Neural cell (in vitro differentiated cells): ENCODE results near the gene GLRA1. TPM values are rescaled to one million over a fixed set of nuclear protein-coding genes. Genes with fewer than 3 reads are reported as not detected.

Source experiments
- H2AFZ ChIP-seq: fragments of 200-600, 300-800 bp; sonication (generic), shearing (Covaris generic); 2 replicates; pipeline ENCODE4 v1.6.0; 2014; ENCODE audit warnings: low read depth, mild to moderate bottlenecking, antibody characterized with exemption, low read length, moderate library complexity
- H3F3A ChIP-seq: fragments of 200-600 bp; shearing (Covaris generic); 2 replicates; pipeline ENCODE4 v1.6.1; 2016; ENCODE audit warnings: mild to moderate bottlenecking, moderate library complexity, mixed read lengths, antibody characterized with exemption, low read length; ENCODE audit not compliant: insufficient read depth, poor library complexity, severe bottlenecking
- H3K27ac ChIP-seq: fragments of 200-600, 300-800 bp; sonication (generic), shearing (Covaris generic); 2 replicates; pipeline ENCODE4 v1.5.1; 2014; ENCODE audit warnings: mild to moderate bottlenecking, low read length, moderate library complexity
- H3K27me3 ChIP-seq: fragments of 300-800, 200-600 bp; sonication (generic), shearing (Covaris generic); 2 replicates; pipeline ENCODE4 v1.6.0; 2014; ENCODE audit warnings: mild to moderate bottlenecking, low read depth, low read length, moderate library complexity; ENCODE audit not compliant: insufficient read depth
- H3K36me3 ChIP-seq: fragments of 300-800, 200-600 bp; sonication (generic), shearing (Covaris generic); 2 replicates; pipeline ENCODE4 v1.5.1; 2014; ENCODE audit warnings: mild to moderate bottlenecking, antibody characterized with exemption, low read length, moderate library complexity; ENCODE audit not compliant: insufficient read depth
- H3K4me2 ChIP-seq: fragments of 300-800, 200-600 bp; sonication (generic), shearing (Covaris generic); 2 replicates; pipeline ENCODE4 v1.6.0; 2014; ENCODE audit warnings: mild to moderate bottlenecking, low read length
- H3K4me3 ChIP-seq: fragments of 300-800, 200-600 bp; sonication (generic), shearing (Covaris generic); 2 replicates; pipeline ENCODE4 v1.5.1; 2014; ENCODE audit warnings: mild to moderate bottlenecking, low read length, moderate library complexity
- H3K79me2 ChIP-seq: fragments of 200-600 bp; shearing (Covaris generic); replicated peaks from 2 replicates; pipeline ENCODE4 v1.6.0; 2014; ENCODE audit warnings: mild to moderate bottlenecking, low read length, moderate library complexity; ENCODE audit not compliant: insufficient read depth
- H3K9ac ChIP-seq: fragments of 300-800, 200-600 bp; sonication (generic), shearing (Covaris generic); 2 replicates; pipeline ENCODE4 v1.6.1; 2016; ENCODE audit warnings: mild to moderate bottlenecking, low read length, mixed read lengths
- H3K9me2 ChIP-seq: fragments of 200-600 bp; shearing (Covaris generic); 2 replicates; pipeline ENCODE4 v1.6.1; 2016; ENCODE audit warnings: mild to moderate bottlenecking, low read length, mixed read lengths; ENCODE audit not compliant: insufficient read depth
- H3K9me3 ChIP-seq: fragments of 200-600, 300-800 bp; sonication (generic), shearing (Covaris generic); 2 replicates; pipeline ENCODE4 v1.6.1; 2016; ENCODE audit warnings: mild to moderate bottlenecking, mixed run types, low read length, moderate library complexity, mixed read lengths
- H4K20me1 ChIP-seq: fragments of 200-600 bp; shearing (Covaris generic); 2 replicates; pipeline ENCODE4 v1.6.1; 2016; ENCODE audit warnings: mild to moderate bottlenecking, mixed run types; ENCODE audit not compliant: insufficient read depth
- EP300 ChIP-seq: fragments of 450-650 bp; conservative IDR thresholded peaks from 2 replicates; pipeline ENCODE4 v1.6.1; 2014; ENCODE audit warnings: antibody characterized with exemption, mild to moderate bottlenecking, moderate library complexity; ENCODE audit not compliant: poor library complexity, severe bottlenecking
- EZH2 ChIP-seq: fragments of 200-600, 300-800 bp; shearing (Covaris generic), sonication (generic); IDR thresholded peaks from 2 replicates; pipeline ENCODE4 v1.6.1; 2014; ENCODE audit warnings: antibody characterized with exemption, low read length, borderline replicate concordance, mild to moderate bottlenecking; ENCODE audit not compliant: insufficient read depth, poor library complexity, severe bottlenecking
- MXI1 ChIP-seq: fragments of 450-650 bp; conservative IDR thresholded peaks from 2 replicates; pipeline ENCODE4 v1.6.1; 2014; ENCODE audit warnings: antibody characterized with exemption, mild to moderate bottlenecking; ENCODE audit not compliant: poor library complexity, severe bottlenecking
- POLR2AphosphoS5 ChIP-seq: IDR thresholded peaks from 2 replicates; pipeline ENCODE4 v1.6.1; 2012
- RAD21 ChIP-seq: fragments of 450-650 bp; conservative IDR thresholded peaks from 2 replicates; pipeline ENCODE4 v1.6.1; 2014; ENCODE audit warnings: antibody characterized with exemption, mild to moderate bottlenecking, moderate library complexity
- SMC3 ChIP-seq: fragments of 450-650 bp; conservative IDR thresholded peaks from 2 replicates; pipeline ENCODE4 v1.6.1; 2014; ENCODE audit warnings: antibody characterized with exemption, mild to moderate bottlenecking, moderate library complexity; ENCODE audit not compliant: poor library complexity
- TAF1 ChIP-seq: IDR thresholded peaks from 2 replicates; pipeline ENCODE4 v1.6.1; 2012; ENCODE audit warnings: low read depth
- polyA plus RNA-seq: library from polyadenylated mRNA; depleted of rRNA; stranded (reverse); fragments of >200 nt; gene quantifications from 2 replicates; pipeline ENCODE4 v1.2.3, GENCODE V29; 2014
- TF ChIP-seq, protein P1 (sequence below): fragments of 450-650 bp; IDR thresholded peaks from 2 replicates; pipeline ENCODE4 v1.5.1; 2014; ENCODE audit warnings: antibody characterized with exemption, mild to moderate bottlenecking, moderate library complexity; ENCODE audit not compliant: poor library complexity, severe bottlenecking
- TF ChIP-seq, protein P2 (sequence below): IDR thresholded peaks from 2 replicates; pipeline ENCODE4 v1.6.1; 2012; ENCODE audit warnings: borderline replicate concordance

The GLRA1 gene
- polyA plus RNA-seq, 1 donor from 2014 or later = not detected

DNA sequence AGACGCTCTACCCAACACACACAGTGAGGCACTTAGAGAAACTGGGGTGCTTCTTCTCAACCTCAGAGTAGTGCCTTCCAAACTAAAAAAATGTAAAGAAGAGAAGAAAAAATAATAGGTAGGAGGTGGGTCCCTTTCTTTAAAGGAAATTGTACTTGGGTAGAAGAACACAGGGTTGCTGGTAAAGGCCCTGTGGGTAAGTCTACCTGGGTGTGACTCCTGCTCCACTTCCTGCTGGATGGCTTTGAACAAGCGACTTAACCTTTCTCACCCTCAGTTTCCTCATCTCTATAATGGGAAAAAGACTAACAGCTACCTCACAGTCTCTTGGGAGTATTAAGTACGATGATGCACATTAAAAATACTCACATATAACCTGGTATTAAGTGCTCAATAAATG lies 32.1 kb upstream of the GLRA1 start:
- H2AFZ ChIP-seq = no peak overlapping the region
- no peaks in the 10 kb centered on the region for H3F3A ChIP-seq
- H4K20me1 ChIP-seq = no peaks in the 10 kb centered on the region
- no peaks in the 10 kb centered on the region for H3K27me3 ChIP-seq
- no peaks in the 10 kb centered on the region for H3K79me2 ChIP-seq
- no peak overlapping the region for H3K27ac ChIP-seq
- H3K4me2 ChIP-seq = no peak overlapping the region
- H3K9ac ChIP-seq = no peak overlapping the region
- no peaks in the 10 kb centered on the region for H3K36me3 ChIP-seq
- no peaks in the 10 kb centered on the region for H3K9me2 ChIP-seq
- TF ChIP-seq EZH2 (no peak), TAF1 (no peak), MXI1 (no peak), POLR2AphosphoS5 (no peak), EP300 (no peak)
- TF ChIP-seq, protein P1, sequence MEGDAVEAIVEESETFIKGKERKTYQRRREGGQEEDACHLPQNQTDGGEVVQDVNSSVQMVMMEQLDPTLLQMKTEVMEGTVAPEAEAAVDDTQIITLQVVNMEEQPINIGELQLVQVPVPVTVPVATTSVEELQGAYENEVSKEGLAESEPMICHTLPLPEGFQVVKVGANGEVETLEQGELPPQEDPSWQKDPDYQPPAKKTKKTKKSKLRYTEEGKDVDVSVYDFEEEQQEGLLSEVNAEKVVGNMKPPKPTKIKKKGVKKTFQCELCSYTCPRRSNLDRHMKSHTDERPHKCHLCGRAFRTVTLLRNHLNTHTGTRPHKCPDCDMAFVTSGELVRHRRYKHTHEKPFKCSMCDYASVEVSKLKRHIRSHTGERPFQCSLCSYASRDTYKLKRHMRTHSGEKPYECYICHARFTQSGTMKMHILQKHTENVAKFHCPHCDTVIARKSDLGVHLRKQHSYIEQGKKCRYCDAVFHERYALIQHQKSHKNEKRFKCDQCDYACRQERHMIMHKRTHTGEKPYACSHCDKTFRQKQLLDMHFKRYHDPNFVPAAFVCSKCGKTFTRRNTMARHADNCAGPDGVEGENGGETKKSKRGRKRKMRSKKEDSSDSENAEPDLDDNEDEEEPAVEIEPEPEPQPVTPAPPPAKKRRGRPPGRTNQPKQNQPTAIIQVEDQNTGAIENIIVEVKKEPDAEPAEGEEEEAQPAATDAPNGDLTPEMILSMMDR = no peak
- TF ChIP-seq, protein P2, sequence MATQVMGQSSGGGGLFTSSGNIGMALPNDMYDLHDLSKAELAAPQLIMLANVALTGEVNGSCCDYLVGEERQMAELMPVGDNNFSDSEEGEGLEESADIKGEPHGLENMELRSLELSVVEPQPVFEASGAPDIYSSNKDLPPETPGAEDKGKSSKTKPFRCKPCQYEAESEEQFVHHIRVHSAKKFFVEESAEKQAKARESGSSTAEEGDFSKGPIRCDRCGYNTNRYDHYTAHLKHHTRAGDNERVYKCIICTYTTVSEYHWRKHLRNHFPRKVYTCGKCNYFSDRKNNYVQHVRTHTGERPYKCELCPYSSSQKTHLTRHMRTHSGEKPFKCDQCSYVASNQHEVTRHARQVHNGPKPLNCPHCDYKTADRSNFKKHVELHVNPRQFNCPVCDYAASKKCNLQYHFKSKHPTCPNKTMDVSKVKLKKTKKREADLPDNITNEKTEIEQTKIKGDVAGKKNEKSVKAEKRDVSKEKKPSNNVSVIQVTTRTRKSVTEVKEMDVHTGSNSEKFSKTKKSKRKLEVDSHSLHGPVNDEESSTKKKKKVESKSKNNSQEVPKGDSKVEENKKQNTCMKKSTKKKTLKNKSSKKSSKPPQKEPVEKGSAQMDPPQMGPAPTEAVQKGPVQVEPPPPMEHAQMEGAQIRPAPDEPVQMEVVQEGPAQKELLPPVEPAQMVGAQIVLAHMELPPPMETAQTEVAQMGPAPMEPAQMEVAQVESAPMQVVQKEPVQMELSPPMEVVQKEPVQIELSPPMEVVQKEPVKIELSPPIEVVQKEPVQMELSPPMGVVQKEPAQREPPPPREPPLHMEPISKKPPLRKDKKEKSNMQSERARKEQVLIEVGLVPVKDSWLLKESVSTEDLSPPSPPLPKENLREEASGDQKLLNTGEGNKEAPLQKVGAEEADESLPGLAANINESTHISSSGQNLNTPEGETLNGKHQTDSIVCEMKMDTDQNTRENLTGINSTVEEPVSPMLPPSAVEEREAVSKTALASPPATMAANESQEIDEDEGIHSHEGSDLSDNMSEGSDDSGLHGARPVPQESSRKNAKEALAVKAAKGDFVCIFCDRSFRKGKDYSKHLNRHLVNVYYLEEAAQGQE = no peak
- no peak overlapping the region for H3K4me3 ChIP-seq
- no peaks in the 10 kb centered on the region for H3K9me3 ChIP-seq

DNA sequence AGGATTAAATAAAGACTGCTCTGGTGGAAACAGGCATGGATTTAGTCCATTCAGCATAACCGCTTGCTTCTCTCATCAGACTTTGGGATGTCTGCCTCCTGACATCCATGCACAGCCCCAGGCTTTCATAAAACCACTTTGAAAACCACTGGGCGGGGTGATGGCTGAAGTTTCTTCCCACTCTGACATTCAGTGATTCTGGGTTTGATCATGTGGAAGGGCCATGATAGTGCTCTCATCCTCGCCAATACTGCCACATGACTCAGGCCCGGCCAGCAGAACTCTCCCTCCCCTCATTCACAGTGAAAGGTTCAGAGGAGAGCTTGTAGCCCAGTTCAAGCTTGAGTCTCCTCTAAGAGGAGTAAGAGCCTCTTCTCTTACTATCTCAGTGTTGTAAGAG lies 29.6 kb upstream of the GLRA1 start:
- no peak overlapping the region for H3K4me3 ChIP-seq
- H2AFZ ChIP-seq = no peak overlapping the region
- no peaks in the 10 kb centered on the region for H3K79me2 ChIP-seq
- no peaks in the 10 kb centered on the region for H3K27me3 ChIP-seq
- no peaks in the 10 kb centered on the region for H3K9me2 ChIP-seq
- no peak overlapping the region for H3K9ac ChIP-seq
- no peaks in the 10 kb centered on the region for H3F3A ChIP-seq
- no peaks in the 10 kb centered on the region for H3K36me3 ChIP-seq
- H3K27ac ChIP-seq = no peak overlapping the region
- H3K9me3 ChIP-seq = no peaks in the 10 kb centered on the region
- no peak overlapping the region for H3K4me2 ChIP-seq
- TF ChIP-seq SMC3 (no peak), TAF1 (no peak), POLR2AphosphoS5 (no peak), RAD21 (no peak), MXI1 (no peak)
- TF ChIP-seq, protein P2 = no peak
- no peaks in the 10 kb centered on the region for H4K20me1 ChIP-seq
